Mucosa of stomach (tissue), 1 donor: ENCODE results near the gene GALNT2.

Experiments
- H3K27me3 ChIP-seq: one replicate; pipeline ENCODE4 v1.7.0; 2013; ENCODE audit warnings: mild to moderate bottlenecking, low read length; ENCODE audit not compliant: control insufficient read depth, insufficient read depth
- H3K36me3 ChIP-seq: one replicate; pipeline ENCODE4 v1.7.0; 2013; ENCODE audit warnings: low read length; ENCODE audit not compliant: control insufficient read depth, insufficient read depth
- H3K4me1 ChIP-seq: one replicate; pipeline ENCODE4 v1.7.0; 2013; ENCODE audit warnings: mild to moderate bottlenecking, low read length; ENCODE audit not compliant: control insufficient read depth, insufficient read depth
- H3K4me3 ChIP-seq: one replicate; pipeline ENCODE4 v1.7.0; 2013; ENCODE audit warnings: low read length
- H3K9ac ChIP-seq: one replicate; pipeline ENCODE4 v1.7.0; 2013; ENCODE audit warnings: mild to moderate bottlenecking, low read length, moderate library complexity
- H3K9me3 ChIP-seq: one replicate; pipeline ENCODE4 v1.7.0; 2013; ENCODE audit warnings: mild to moderate bottlenecking, low read length, moderate library complexity; ENCODE audit not compliant: control insufficient read depth
- donor health status: Pancreatic carcinoma.

Gene GALNT2

GRCh38 chr1:230077436-230078213, 10.6 kb downstream of the GALNT2 start:
- no peak overlapping the region for H3K9ac ChIP-seq
- no peaks in the 10 kb centered on the region for H3K4me1 ChIP-seq
- no peaks in the 10 kb centered on the region for H3K27me3 ChIP-seq
- H3K36me3 ChIP-seq: no peaks in the 10 kb centered on the region
- no peak overlapping the region for H3K4me3 ChIP-seq
- no peaks in the 10 kb centered on the region for H3K9me3 ChIP-seq

GRCh38 chr1:230079199-230080024, 12.4 kb downstream of the GALNT2 start:
- H3K9ac ChIP-seq: no peak overlapping the region
- no peak overlapping the region for H3K4me3 ChIP-seq
- H3K4me1 ChIP-seq: peaks cover 5% of the 10 kb centered on the region
- no peaks in the 10 kb centered on the region for H3K9me3 ChIP-seq
- no peaks in the 10 kb centered on the region for H3K27me3 ChIP-seq
- no peaks in the 10 kb centered on the region for H3K36me3 ChIP-seq

GRCh38 chr1:230080822-230081221, 13.8 kb downstream of the GALNT2 start:
- H3K9ac ChIP-seq: no peak overlapping the region
- peaks cover 10% of the 10 kb centered on the region for H3K4me1 ChIP-seq

GRCh38 chr1:230081751-230082150, 14.7 kb downstream of the GALNT2 start:
- Histone ChIP-seq H3K36me3 (no peaks in the 10 kb centered on the region), H3K4me1 (peaks cover 10% of the 10 kb centered on the region), H3K9me3 (no peaks in the 10 kb centered on the region), H3K9ac (no peak overlapping the region), H3K27me3 (no peaks in the 10 kb centered on the region), H3K4me3 (no peak overlapping the region)

More at GRCh38 chr1:230080822-230081221, 13.8 kb downstream of the GALNT2 start:
- H3K4me3 ChIP-seq: no peak overlapping the region
- H3K36me3 ChIP-seq: no peaks in the 10 kb centered on the region
- H3K27me3 ChIP-seq: no peaks in the 10 kb centered on the region
- H3K9me3 ChIP-seq: no peaks in the 10 kb centered on the region

- Histone ChIP-seq H3K9ac (no peak overlapping the region), H3K4me3 (no peak overlapping the region), H3K36me3 (no peaks in the 10 kb centered on the region), H3K9me3 (no peaks in the 10 kb centered on the region), H3K27me3 (no peaks in the 10 kb centered on the region), H3K4me1 (peaks cover 10% of the 10 kb centered on the region)
Measured at GRCh38 chr1:230082211-230082610, 15.2 kb downstream of the GALNT2 start.

GRCh38 chr1:230083053-230083452, 16.0 kb downstream of the GALNT2 start:
- H3K36me3 ChIP-seq: no peaks in the 10 kb centered on the region
- no peaks in the 10 kb centered on the region for H3K27me3 ChIP-seq
- H3K4me3 ChIP-seq: no peak overlapping the region
- no peak overlapping the region for H3K9ac ChIP-seq
- no peaks in the 10 kb centered on the region for H3K9me3 ChIP-seq
- H3K4me1 ChIP-seq: peaks cover 10% of the 10 kb centered on the region

- Histone ChIP-seq H3K4me3 (no peak overlapping the region), H3K4me1 (peaks cover 10% of the 10 kb centered on the region), H3K27me3 (no peaks in the 10 kb centered on the region)
Measured at GRCh38 chr1:230083746-230084407, 16.8 kb downstream of the GALNT2 start.

GRCh38 chr1:230084408-230085177, 17.6 kb downstream of the GALNT2 start:
- Histone ChIP-seq H3K4me1 (peaks cover 10% of the 10 kb centered on the region), H3K27me3 (no peaks in the 10 kb centered on the region), H3K9me3 (no peaks in the 10 kb centered on the region), H3K4me3 (no peak overlapping the region), H3K36me3 (no peaks in the 10 kb centered on the region), H3K9ac (no peak overlapping the region)

More at GRCh38 chr1:230083746-230084407, 16.8 kb downstream of the GALNT2 start:
- H3K9ac ChIP-seq: no peak overlapping the region
- H3K9me3 ChIP-seq: no peaks in the 10 kb centered on the region
- H3K36me3 ChIP-seq: no peaks in the 10 kb centered on the region

GRCh38 chr1:230085178-230085515, 18.1 kb downstream of the GALNT2 start:
- Histone ChIP-seq H3K9me3 (no peaks in the 10 kb centered on the region), H3K36me3 (no peaks in the 10 kb centered on the region), H3K4me3 (no peak overlapping the region), H3K9ac (no peak overlapping the region), H3K4me1 (peaks cover 10% of the 10 kb centered on the region), H3K27me3 (no peaks in the 10 kb centered on the region)

GRCh38 chr1:230086151-230086550, 19.1 kb downstream of the GALNT2 start:
- Histone ChIP-seq H3K4me3 (no peak overlapping the region), H3K4me1 (peaks cover 10% of the 10 kb centered on the region), H3K9me3 (no peaks in the 10 kb centered on the region), H3K36me3 (no peaks in the 10 kb centered on the region), H3K9ac (no peak overlapping the region), H3K27me3 (no peaks in the 10 kb centered on the region)

- Histone ChIP-seq H3K27me3 (no peaks in the 10 kb centered on the region), H3K36me3 (no peaks in the 10 kb centered on the region), H3K9ac (no peak overlapping the region), H3K4me3 (no peak overlapping the region), H3K4me1 (peaks cover 10% of the 10 kb centered on the region), H3K9me3 (no peaks in the 10 kb centered on the region)
Measured at GRCh38 chr1:230087028-230087716, 20.1 kb downstream of the GALNT2 start.
